Measurements from ENCODE around the gene MALRD1. TPM values are rescaled to one million over a fixed set of nuclear protein-coding genes. Genes with fewer than 3 reads are reported as not detected.

MALRD1 gene
- total and polyA plus RNA-seq, 2 experiments from 2014 or later = 0.45 TPM; not detected in 1

DNA sequence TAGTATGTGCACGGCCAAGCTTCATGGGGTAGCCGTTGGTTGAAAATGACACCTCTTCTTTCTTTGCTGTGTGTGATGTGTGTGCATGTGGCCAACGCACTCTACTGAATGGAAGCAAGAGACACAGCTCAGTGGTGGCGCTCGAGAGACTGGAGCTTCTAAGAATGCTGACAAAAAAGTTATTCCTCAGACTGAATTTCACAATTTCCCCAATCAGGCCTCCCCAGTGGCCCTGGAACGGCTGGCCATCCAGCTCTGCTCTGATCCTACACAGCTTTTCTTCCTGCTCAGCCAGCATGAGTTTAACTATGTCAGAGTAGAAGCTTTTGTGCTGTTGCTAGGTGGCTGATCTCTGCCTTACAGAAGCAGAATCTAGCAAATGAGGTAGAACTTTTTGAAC is 581.0 kb downstream of the MALRD1 start:
- TF ChIP-seq EZH2 (IDR thresholded peaks at IDR 0.05; ENCODE audit: insufficient read depth, poor library complexity, severe bottlenecking) = no peak
- TF ChIP-seq EZH2phosphoT487 (IDR thresholded peaks at IDR 0.05; ENCODE audit: insufficient read depth, low read depth) = no peak
- no peaks in the 10 kb centered on the region for H3K9me3 ChIP-seq (ENCODE audit: low read depth)
- no peaks in the 10 kb centered on the region for H3K9me2 ChIP-seq (ENCODE audit: insufficient read depth)
- H3K79me2 ChIP-seq (ENCODE audit: insufficient read depth) = no peaks in the 10 kb centered on the region
- peaks cover 15% of the 10 kb centered on the region; the same call in 1 of the 2 replicates for H3F3A ChIP-seq (ENCODE audit: insufficient read depth)
- no peak overlapping the region for H3K4me2 ChIP-seq (ENCODE audit: unreplicated experiment)
- H4K20me1 ChIP-seq (ENCODE audit: insufficient read depth) = no peaks in the 10 kb centered on the region
- H3K4me1 ChIP-seq (ENCODE audit: insufficient read depth) = peaks cover 15% of the 10 kb centered on the region
- H2AFZ ChIP-seq = peak overlapping the region; percentile 68
- H3K9ac ChIP-seq = peak overlapping the region; percentile 25; the same call in 1 of the 2 replicates
- peak; percentile 66 for DNase-seq
- in situ Hi-C loops (cut with MboI) = no loop called here
- H3K4me3 ChIP-seq = no peak overlapping the region
- H3K27me3 ChIP-seq (replicated peaks; ENCODE audit: insufficient read depth) = no peaks in the 10 kb centered on the region
- WGBS, 2 experiments (ENCODE audit: low coverage in 1 of 2, low lambda C conversion rate in 2 of 2, missing lambda C conversion rate in 2 of 2) = 44 to 57% methylated on average over 6 of the region's 6 CpGs
- H3K27ac ChIP-seq = peak overlapping the region; percentile 33
- H3K36me3 ChIP-seq (ENCODE audit: low read depth) = no peaks in the 10 kb centered on the region

DNA sequence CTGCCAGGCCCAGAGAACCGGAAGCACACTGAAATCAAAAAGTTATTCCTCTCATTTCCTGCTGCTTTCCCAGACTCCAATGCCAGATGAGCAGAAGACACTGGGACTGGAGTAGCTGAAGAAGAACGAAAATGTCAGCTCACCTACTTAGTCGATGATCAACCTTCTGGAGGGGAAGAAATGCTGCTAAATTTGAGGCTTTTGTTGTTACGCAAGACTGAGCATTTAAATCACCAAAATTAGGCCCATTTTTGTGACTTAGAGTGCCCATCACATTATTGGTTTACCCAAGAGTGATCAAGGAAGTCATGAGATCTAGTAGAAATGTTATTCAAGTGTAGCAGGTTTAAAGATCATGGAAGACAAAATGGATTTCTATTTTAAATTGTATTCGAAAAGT is 585.6 kb downstream of the MALRD1 start:
- Histone ChIP-seq H3K36me3 (ENCODE audit: low read depth) (no peaks in the 10 kb centered on the region), H3K4me2 (ENCODE audit: unreplicated experiment) (no peak overlapping the region), H3K27ac (no peak overlapping the region), H2AFZ (no peak overlapping the region), H3F3A (ENCODE audit: insufficient read depth) (peaks cover 30% of the 10 kb centered on the region), H3K27me3 (replicated peaks; ENCODE audit: insufficient read depth) (no peaks in the 10 kb centered on the region), H3K4me1 (ENCODE audit: insufficient read depth) (peaks cover 31% of the 10 kb centered on the region), H4K20me1 (ENCODE audit: insufficient read depth) (no peaks in the 10 kb centered on the region), H3K4me3 (no peak overlapping the region), H3K9me2 (ENCODE audit: insufficient read depth) (no peaks in the 10 kb centered on the region), H3K9me3 (ENCODE audit: low read depth) (no peaks in the 10 kb centered on the region), H3K9ac (no peak overlapping the region), H3K79me2 (ENCODE audit: insufficient read depth) (no peaks in the 10 kb centered on the region)
- WGBS, 2 experiments (ENCODE audit: low coverage in 1 of 2, low lambda C conversion rate in 2 of 2, missing lambda C conversion rate in 2 of 2) = 87% methylated on average over 5 of the region's 5 CpGs
- in situ Hi-C loops (cut with MboI) = no loop called here
- no peak for TF ChIP-seq EZH2phosphoT487 (IDR thresholded peaks at IDR 0.05; ENCODE audit: insufficient read depth, low read depth)
- TF ChIP-seq EZH2 (IDR thresholded peaks at IDR 0.05; ENCODE audit: insufficient read depth, poor library complexity, severe bottlenecking) = no peak
- no peak for DNase-seq

DNA sequence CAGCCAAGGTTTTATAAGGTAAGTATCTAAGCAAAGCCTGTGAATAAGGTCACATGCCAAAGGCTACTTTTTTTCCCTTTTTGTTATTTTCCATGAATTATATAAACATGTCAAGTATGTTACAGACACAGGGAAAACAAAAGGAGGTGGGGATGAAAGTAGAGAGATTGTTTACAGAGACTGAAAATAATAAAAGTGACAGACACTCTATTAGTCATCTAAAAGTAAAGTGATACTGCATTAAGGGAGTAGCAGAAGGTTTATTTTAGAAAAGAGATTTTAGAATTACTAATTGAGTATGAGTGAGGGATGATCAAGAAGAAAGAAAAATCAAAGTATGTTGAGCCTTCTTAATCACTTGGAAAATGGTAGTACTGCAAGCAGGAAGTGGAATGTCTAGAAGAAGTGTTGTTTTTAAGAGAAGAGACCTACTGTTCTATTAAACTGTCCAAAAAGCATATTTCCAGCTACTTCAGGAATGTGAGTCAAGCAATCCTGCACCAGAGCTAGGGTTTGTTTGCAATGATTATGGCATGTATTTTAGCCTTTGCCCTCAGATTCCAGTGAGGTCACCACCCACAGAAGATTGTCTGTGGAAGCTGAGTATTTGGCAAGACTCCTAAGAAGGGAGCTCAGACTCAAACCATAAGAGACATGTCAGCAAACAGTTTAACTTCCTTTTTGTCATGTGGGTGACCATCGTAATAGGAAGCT is 589.7 kb downstream of the MALRD1 start:
- peak overlapping the region; percentile 26; the same call in 1 of the 2 replicates for H3K9ac ChIP-seq
- no peaks in the 10 kb centered on the region for H3K36me3 ChIP-seq (ENCODE audit: low read depth)
- H3K9me3 ChIP-seq (ENCODE audit: low read depth) = no peaks in the 10 kb centered on the region
- in situ Hi-C loops (cut with MboI) = no loop called here
- no peaks in the 10 kb centered on the region for H3K9me2 ChIP-seq (ENCODE audit: insufficient read depth)
- no peaks in the 10 kb centered on the region for H3K79me2 ChIP-seq (ENCODE audit: insufficient read depth)
- H3F3A ChIP-seq (ENCODE audit: insufficient read depth) = peaks cover 22% of the 10 kb centered on the region
- peak; percentile 84 for DNase-seq
- no peak for TF ChIP-seq EZH2 (IDR thresholded peaks at IDR 0.05; ENCODE audit: insufficient read depth, poor library complexity, severe bottlenecking)
- TF ChIP-seq EZH2phosphoT487 (IDR thresholded peaks at IDR 0.05; ENCODE audit: insufficient read depth, low read depth) = no peak
- H4K20me1 ChIP-seq (ENCODE audit: insufficient read depth) = no peaks in the 10 kb centered on the region
- H3K27me3 ChIP-seq (replicated peaks; ENCODE audit: insufficient read depth) = no peaks in the 10 kb centered on the region
- peaks cover 22% of the 10 kb centered on the region for H3K4me1 ChIP-seq (ENCODE audit: insufficient read depth)
- H3K27ac ChIP-seq = peak overlapping the region; percentile 70
- peak overlapping the region; percentile 40 for H3K4me3 ChIP-seq
- 8 to 10% methylated on average over 1 of the region's 1 CpG for WGBS, 2 experiments (ENCODE audit: low coverage in 1 of 2, low lambda C conversion rate in 2 of 2, missing lambda C conversion rate in 2 of 2)
- peak overlapping the region; percentile 43 for H2AFZ ChIP-seq
- H3K4me2 ChIP-seq (ENCODE audit: unreplicated experiment) = peak overlapping the region; percentile 79

DNA sequence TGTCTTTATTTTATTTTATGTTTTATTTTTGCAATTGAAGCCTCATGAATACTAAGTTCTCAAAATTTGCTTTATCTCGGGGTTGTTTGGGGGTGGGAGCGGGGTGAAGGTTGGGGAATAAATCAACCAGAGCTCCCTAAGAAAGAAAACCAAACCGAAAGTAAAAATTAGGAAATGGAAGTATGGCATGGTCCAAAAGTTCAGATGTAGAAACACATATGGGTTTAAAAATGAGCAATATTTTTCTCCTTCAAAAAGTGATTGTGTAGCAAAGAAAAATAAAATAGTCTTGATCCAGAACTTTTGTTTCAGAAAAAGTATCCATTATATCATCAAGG is 590.3 kb downstream of the MALRD1 start:
- TF ChIP-seq EZH2 (IDR thresholded peaks at IDR 0.05; ENCODE audit: insufficient read depth, poor library complexity, severe bottlenecking) = no peak
- no peak for TF ChIP-seq EZH2phosphoT487 (IDR thresholded peaks at IDR 0.05; ENCODE audit: insufficient read depth, low read depth)
- no peaks in the 10 kb centered on the region for H3K36me3 ChIP-seq (ENCODE audit: low read depth)
- H3K4me2 ChIP-seq (ENCODE audit: unreplicated experiment) = peak overlapping the region; percentile 79
- H4K20me1 ChIP-seq (ENCODE audit: insufficient read depth) = no peaks in the 10 kb centered on the region
- peak overlapping the region; percentile 40 for H3K4me3 ChIP-seq
- WGBS, 2 experiments (ENCODE audit: low coverage in 1 of 2, low lambda C conversion rate in 2 of 2, missing lambda C conversion rate in 2 of 2) = 77% methylated on average over 3 of the region's 3 CpGs
- H3K9ac ChIP-seq = peak overlapping the region; percentile 24; the same call in 1 of the 2 replicates
- no peak for DNase-seq
- no peaks in the 10 kb centered on the region for H3K79me2 ChIP-seq (ENCODE audit: insufficient read depth)
- H2AFZ ChIP-seq = peak overlapping the region; percentile 43
- H3K27ac ChIP-seq = peak overlapping the region; percentile 70
- peaks cover 22% of the 10 kb centered on the region for H3K4me1 ChIP-seq (ENCODE audit: insufficient read depth)
- H3K27me3 ChIP-seq (replicated peaks; ENCODE audit: insufficient read depth) = no peaks in the 10 kb centered on the region
- peaks cover 22% of the 10 kb centered on the region for H3F3A ChIP-seq (ENCODE audit: insufficient read depth)
- in situ Hi-C loops (cut with MboI) = no loop called here
- no peaks in the 10 kb centered on the region for H3K9me3 ChIP-seq (ENCODE audit: low read depth)
- H3K9me2 ChIP-seq (ENCODE audit: insufficient read depth) = no peaks in the 10 kb centered on the region

Measured in GM23248 (cell line).